Mammary epithelial cell (primary cell): ENCODE data around the gene TUBB1.

Source experiments
- EZH2 ChIP-seq: IDR thresholded peaks from 2 replicates; pipeline ENCODE4 v1.6.1; 2012; ENCODE audit warnings: low read length, inconsistent platforms, borderline replicate concordance
- TF ChIP-seq, protein P1 (sequence below), 2 donors: IDR thresholded peaks in 1 of 2; conservative IDR thresholded peaks in 1 of 2; 2 replicates each; pipeline ENCODE4 v1.5.1; 2011 to 2012; ENCODE audit warnings: inconsistent platforms in 2 of 2, low read length in 2 of 2, mild to moderate bottlenecking in 2 of 2, control low read depth in 1 of 2, low read depth in 1 of 2; ENCODE audit not compliant: insufficient read depth in 1 of 2; ENCODE audit errors: extremely low read depth in 1 of 2

GRCh38 chr20:59040667-59041066 lies 21.4 kb downstream of the TUBB1 start:
- TF ChIP-seq, protein P1, sequence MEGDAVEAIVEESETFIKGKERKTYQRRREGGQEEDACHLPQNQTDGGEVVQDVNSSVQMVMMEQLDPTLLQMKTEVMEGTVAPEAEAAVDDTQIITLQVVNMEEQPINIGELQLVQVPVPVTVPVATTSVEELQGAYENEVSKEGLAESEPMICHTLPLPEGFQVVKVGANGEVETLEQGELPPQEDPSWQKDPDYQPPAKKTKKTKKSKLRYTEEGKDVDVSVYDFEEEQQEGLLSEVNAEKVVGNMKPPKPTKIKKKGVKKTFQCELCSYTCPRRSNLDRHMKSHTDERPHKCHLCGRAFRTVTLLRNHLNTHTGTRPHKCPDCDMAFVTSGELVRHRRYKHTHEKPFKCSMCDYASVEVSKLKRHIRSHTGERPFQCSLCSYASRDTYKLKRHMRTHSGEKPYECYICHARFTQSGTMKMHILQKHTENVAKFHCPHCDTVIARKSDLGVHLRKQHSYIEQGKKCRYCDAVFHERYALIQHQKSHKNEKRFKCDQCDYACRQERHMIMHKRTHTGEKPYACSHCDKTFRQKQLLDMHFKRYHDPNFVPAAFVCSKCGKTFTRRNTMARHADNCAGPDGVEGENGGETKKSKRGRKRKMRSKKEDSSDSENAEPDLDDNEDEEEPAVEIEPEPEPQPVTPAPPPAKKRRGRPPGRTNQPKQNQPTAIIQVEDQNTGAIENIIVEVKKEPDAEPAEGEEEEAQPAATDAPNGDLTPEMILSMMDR (conservative IDR thresholded peaks at IDR 0.05 in 1 of 2, IDR thresholded peaks at IDR 0.05 in 1 of 2; ENCODE audit: extremely low read depth in 1 of 2, insufficient read depth in 1 of 2, low read depth in 1 of 2, low read length in 2 of 2): no peak
- TF ChIP-seq EZH2: no peak
